Progenitor cell of endocrine pancreas (in vitro differentiated cells): ENCODE results near the gene PAWR. TPM values are rescaled to one million over a fixed set of nuclear protein-coding genes. Genes with fewer than 3 reads are reported as not detected.

Experiments used
- DNase-seq: peaks from one replicate; pipeline ENCODE4 v3.0.0; 2021; ENCODE audit warnings: low spot score; ENCODE audit not compliant: unreplicated experiment
- H3K27ac Mint-ChIP-seq: 2 replicates; pipeline ENCODE4 v1.8.0; 2021; ENCODE audit warnings: mild to moderate bottlenecking, moderate library complexity, mixed read lengths
- H3K27me3 Mint-ChIP-seq: 2 replicates; pipeline ENCODE4 v1.8.0; 2021; ENCODE audit warnings: mixed read lengths
- H3K36me3 Mint-ChIP-seq: 2 replicates; pipeline ENCODE4 v1.8.0; 2022; ENCODE audit warnings: mixed read lengths; ENCODE audit not compliant: insufficient read depth
- H3K4me1 Mint-ChIP-seq: 2 replicates; pipeline ENCODE4 v1.8.0; 2021; ENCODE audit warnings: low read depth, mixed read lengths
- H3K4me3 Mint-ChIP-seq: 2 replicates; pipeline ENCODE4 v1.8.0; 2021; ENCODE audit warnings: low read depth, mild to moderate bottlenecking, moderate library complexity, mixed read lengths
- H3K9me3 Mint-ChIP-seq: 2 replicates; pipeline ENCODE4 v1.8.0; 2021; ENCODE audit warnings: low read depth, mixed read lengths
- CTCF ChIP-seq: fragments of 200-600 bp; sonication (generic); IDR thresholded peaks from one replicate; pipeline ENCODE4 v1.5.0; 2021; ENCODE audit warnings: antibody characterized with exemption, mild to moderate bottlenecking; ENCODE audit not compliant: unreplicated experiment
- long read RNA-seq: library from polyadenylated mRNA; unstranded; transcript quantifications from one replicate; pipeline ENCODE4 v2.0.0, GENCODE V29; 2020
- total RNA-seq: library from RNA; stranded (reverse); gene quantifications from 2 replicates; pipeline ENCODE4 v1.2.1, GENCODE V29; 2021

PAWR gene
- 85.7 and 92.3 TPM in 2 replicates for total RNA-seq
- long read RNA-seq, partial matches to known transcripts, result 3 of 10 reads
- long read RNA-seq, other reads (novel, unspliced or antisense), result 6 of 10 reads

- Mint-ChIP-seq H3K4me1 (peaks cover 36% of the 10 kb centered on the region), H3K9me3 (no peaks in the 10 kb centered on the region), H3K27me3 (peaks cover 31% of the 10 kb centered on the region), H3K36me3 (no peaks in the 10 kb centered on the region), H3K4me3 (peak within 1 kb of the TSS; percentile 87), H3K27ac (peak within 1 kb of the TSS; percentile 98)
- peak; percentile 35 for TF ChIP-seq CTCF
- peak; percentile 85 for DNase-seq
Observed at GRCh38 chr12:79690638-79691510, at the start of gene PAWR. TSS of gene PAWR (minus strand) at chr12:79690964. CDS start at chr12:79690244, 720 bp downstream.

GRCh38 chr12:79737875-79738718 is 47.3 kb upstream of the PAWR start:
- Mint-ChIP-seq H3K9me3 (no peaks in the 10 kb centered on the region), H3K4me1 (no peaks in the 10 kb centered on the region), H3K36me3 (no peaks in the 10 kb centered on the region), H3K4me3 (no peak overlapping the region), H3K27ac (no peak overlapping the region), H3K27me3 (no peaks in the 10 kb centered on the region)
- no peak for DNase-seq
- TF ChIP-seq CTCF, result peak; percentile 75

GRCh38 chr12:79732638-79733037 is 41.9 kb upstream of the PAWR start:
- no peak for TF ChIP-seq CTCF
- no peak overlapping the region for H3K4me3 Mint-ChIP-seq
- no peaks in the 10 kb centered on the region for H3K27me3 Mint-ChIP-seq
- H3K36me3 Mint-ChIP-seq, result no peaks in the 10 kb centered on the region
- no peaks in the 10 kb centered on the region for H3K4me1 Mint-ChIP-seq
- no peak for DNase-seq
- H3K27ac Mint-ChIP-seq, result no peak overlapping the region
- H3K9me3 Mint-ChIP-seq, result no peaks in the 10 kb centered on the region

- H3K4me3 Mint-ChIP-seq, result no peak overlapping the region
- no peaks in the 10 kb centered on the region for H3K9me3 Mint-ChIP-seq
- no peaks in the 10 kb centered on the region for H3K27me3 Mint-ChIP-seq
- no peaks in the 10 kb centered on the region for H3K4me1 Mint-ChIP-seq
- no peak for DNase-seq
- no peaks in the 10 kb centered on the region for H3K36me3 Mint-ChIP-seq
- no peak overlapping the region for H3K27ac Mint-ChIP-seq
- no peak for TF ChIP-seq CTCF
Observed at GRCh38 chr12:79725987-79726386, 35.2 kb upstream of the PAWR start.

GRCh38 chr12:79717006-79717405 is 26.2 kb upstream of the PAWR start:
- TF ChIP-seq CTCF, result no peak
- no peak for DNase-seq
- no peaks in the 10 kb centered on the region for H3K36me3 Mint-ChIP-seq
- no peaks in the 10 kb centered on the region for H3K27me3 Mint-ChIP-seq
- no peaks in the 10 kb centered on the region for H3K4me1 Mint-ChIP-seq
- H3K27ac Mint-ChIP-seq, result no peak overlapping the region
- H3K4me3 Mint-ChIP-seq, result no peak overlapping the region
- H3K9me3 Mint-ChIP-seq, result no peaks in the 10 kb centered on the region
